ENCODE results near the gene TMEM143. TPM values are rescaled to one million over a fixed set of nuclear protein-coding genes. Genes with fewer than 3 reads are reported as not detected.
"Not testable (repeated sequence)": the region's sequence is repeated elsewhere in the genome, so short reads cannot be mapped to it uniquely, and the experiment has no call there.

Gene TMEM143
- total RNA-seq, 1 donor from 2014 or later, result 8.4 TPM

GRCh38 chr19:48297975-48298374 is 65.8 kb downstream of the TMEM143 start:
- DNase-seq (ENCODE audit: low read depth, low spot score), result no peak
- H3K9me3 Mint-ChIP-seq, result no peaks in the 10 kb centered on the region
- H3K4me3 Mint-ChIP-seq, result no peak overlapping the region
- no peaks in the 10 kb centered on the region for H3K36me3 Mint-ChIP-seq (ENCODE audit: low read depth)
- H3K27me3 Mint-ChIP-seq (ENCODE audit: low read depth), result no peaks in the 10 kb centered on the region
- H3K4me1 Mint-ChIP-seq, result peaks cover 4% of the 10 kb centered on the region
- no peak for TF ChIP-seq CTCF (conservative IDR thresholded peaks at IDR 0.05)
- H3K27ac Mint-ChIP-seq (ENCODE audit: unreplicated experiment), result no peak overlapping the region

GRCh38 chr19:48296963-48297734 is 66.6 kb downstream of the TMEM143 start:
- no peak for TF ChIP-seq CTCF (conservative IDR thresholded peaks at IDR 0.05)
- no peaks in the 10 kb centered on the region for H3K36me3 Mint-ChIP-seq (ENCODE audit: low read depth)
- no peak overlapping the region for H3K4me3 Mint-ChIP-seq
- DNase-seq (ENCODE audit: low read depth, low spot score), result no peak
- H3K9me3 Mint-ChIP-seq, result no peaks in the 10 kb centered on the region
- no peak overlapping the region for H3K27ac Mint-ChIP-seq (ENCODE audit: unreplicated experiment)
- H3K4me1 Mint-ChIP-seq, result peaks cover 4% of the 10 kb centered on the region
- H3K27me3 Mint-ChIP-seq (ENCODE audit: low read depth), result no peaks in the 10 kb centered on the region

GRCh38 chr19:48295458-48295857 is 68.3 kb downstream of the TMEM143 start:
- H3K4me1 Mint-ChIP-seq, result peaks cover 12% of the 10 kb centered on the region
- H3K9me3 Mint-ChIP-seq, result no peaks in the 10 kb centered on the region
- H3K36me3 Mint-ChIP-seq (ENCODE audit: low read depth), result no peaks in the 10 kb centered on the region
- peaks cover 8% of the 10 kb centered on the region for H3K27me3 Mint-ChIP-seq (ENCODE audit: low read depth)
- DNase-seq (ENCODE audit: low read depth, low spot score), result no peak
- no peak for TF ChIP-seq CTCF (conservative IDR thresholded peaks at IDR 0.05)
- peak overlapping the region; percentile 71 for H3K27ac Mint-ChIP-seq (ENCODE audit: unreplicated experiment)
- no peak overlapping the region for H3K4me3 Mint-ChIP-seq

- Mint-ChIP-seq H3K4me3 (no peak overlapping the region), H3K4me1 (peaks cover 12% of the 10 kb centered on the region), H3K27me3 (ENCODE audit: low read depth) (peaks cover 8% of the 10 kb centered on the region), H3K9me3 (no peaks in the 10 kb centered on the region), H3K27ac (ENCODE audit: unreplicated experiment) (no peak overlapping the region), H3K36me3 (ENCODE audit: low read depth) (peaks cover 7% of the 10 kb centered on the region)
- TF ChIP-seq CTCF (conservative IDR thresholded peaks at IDR 0.05), result no peak
- no peak for DNase-seq (ENCODE audit: low read depth, low spot score)
Measured at GRCh38 chr19:48292798-48293197, 70.9 kb downstream of the TMEM143 start.

- H3K4me3 Mint-ChIP-seq, result peak overlapping the region; percentile 87
- H3K4me1 Mint-ChIP-seq; DNase-seq (ENCODE audit: low read depth, low spot score); H3K9me3 Mint-ChIP-seq; H3K27me3 Mint-ChIP-seq (ENCODE audit: low read depth); H3K27ac Mint-ChIP-seq (ENCODE audit: unreplicated experiment): not testable (repeated sequence)
- H3K36me3 Mint-ChIP-seq (ENCODE audit: low read depth), result peaks cover 13% of the 10 kb centered on the region
Measured at GRCh38 chr19:48291489-48291815, 72.3 kb downstream of the TMEM143 start.

GRCh38 chr19:48290771-48291488 is 72.8 kb downstream of the TMEM143 start:
- peaks cover 18% of the 10 kb centered on the region for H3K36me3 Mint-ChIP-seq (ENCODE audit: low read depth)
- H3K4me3 Mint-ChIP-seq, result peak overlapping the region; percentile 87
- DNase-seq (ENCODE audit: low read depth, low spot score), result peak; percentile 90

More at GRCh38 chr19:48290771-48291488, 72.8 kb downstream of the TMEM143 start:
- H3K9me3 Mint-ChIP-seq, result no peaks in the 10 kb centered on the region
- peaks cover 8% of the 10 kb centered on the region for H3K4me1 Mint-ChIP-seq
- no peak overlapping the region for H3K27ac Mint-ChIP-seq (ENCODE audit: unreplicated experiment)
- peak; percentile 98 for TF ChIP-seq CTCF (conservative IDR thresholded peaks at IDR 0.05)
- peaks cover 8% of the 10 kb centered on the region for H3K27me3 Mint-ChIP-seq (ENCODE audit: low read depth)
